SK-N-SH treated with all-trans-retinoic acid at 6 μM for 48 hours (cell line): ENCODE results near the gene HIVEP3.
"Not testable (repeated sequence)": the region's sequence is repeated elsewhere in the genome, so short reads cannot be mapped to it uniquely, and the experiment has no call there.

Experiments used
- ATAC-seq: fragments of 200-7000 bp; cut with Tn5 transposase; 3 replicates; pipeline ENCODE4 v1.9.1; 2020; ENCODE audit warnings: mild to moderate bottlenecking, moderate library complexity
- ARNTL ChIP-seq: fragments of 450-650 bp; formaldehyde crosslinking; IDR thresholded peaks from 2 replicates; pipeline ENCODE4 v1.5.0; 2020; ENCODE audit warnings: low read depth, mild to moderate bottlenecking, moderate library complexity, borderline replicate concordance
- BACH2 ChIP-seq: fragments of 250-450 bp; sonication (Bioruptor Pico); IDR thresholded peaks from 2 replicates; pipeline ENCODE4 v1.9.0; 2021; ENCODE audit warnings: mild to moderate bottlenecking, borderline replicate concordance
- CSDC2 ChIP-seq: fragments of 250-450 bp; sonication (Bioruptor Pico); IDR thresholded peaks from 2 replicates; pipeline ENCODE4 v1.5.0; 2020; ENCODE audit warnings: mild to moderate bottlenecking, moderate library complexity
- ESRRG ChIP-seq: fragments of 250-450 bp; sonication (Bioruptor Pico); IDR thresholded peaks from 2 replicates; pipeline ENCODE4 v1.6.1; 2021; ENCODE audit warnings: mild to moderate bottlenecking
- GLIS3 ChIP-seq: fragments of 250-450 bp; sonication (Bioruptor Pico); IDR thresholded peaks from 2 replicates; pipeline ENCODE4 v1.5.0; 2020; ENCODE audit warnings: mild to moderate bottlenecking, moderate library complexity
- OSR1 ChIP-seq: fragments of 250-450 bp; sonication (Bioruptor Pico); IDR thresholded peaks from 2 replicates; pipeline ENCODE4 v1.8.0; 2022; ENCODE audit warnings: moderate library complexity, mild to moderate bottlenecking, inconsistent platforms
- RARB ChIP-seq: fragments of 250-450 bp; sonication (Bioruptor Pico); IDR thresholded peaks from 2 replicates; pipeline ENCODE4 v1.8.0; 2021; ENCODE audit warnings: mild to moderate bottlenecking, moderate library complexity
- SNAI2 ChIP-seq: fragments of 250-450 bp; sonication (Bioruptor Pico); IDR thresholded peaks from 2 replicates; pipeline ENCODE4 v1.5.0; 2020; ENCODE audit warnings: mild to moderate bottlenecking, moderate library complexity
- TCF4 ChIP-seq: fragments of 250-450 bp; sonication (Bioruptor Pico); IDR thresholded peaks from 2 replicates; pipeline ENCODE4 v1.8.0; 2021; ENCODE audit warnings: mild to moderate bottlenecking, moderate library complexity, borderline replicate concordance
- ZC3H10 ChIP-seq: fragments of 250-450 bp; sonication (Bioruptor Pico); IDR thresholded peaks from 2 replicates; pipeline ENCODE4 v1.5.1; 2021; ENCODE audit warnings: mild to moderate bottlenecking, moderate library complexity
- ZFP3 ChIP-seq: fragments of 250-450 bp; sonication (Bioruptor Pico); IDR thresholded peaks from 2 replicates; pipeline ENCODE4 v1.5.0; 2020; ENCODE audit warnings: mild to moderate bottlenecking, moderate library complexity
- ZFP30 ChIP-seq: fragments of 450-650 bp; formaldehyde crosslinking; IDR thresholded peaks from 2 replicates; pipeline ENCODE4 v1.5.0; 2022; ENCODE audit warnings: mild to moderate bottlenecking, moderate library complexity
- ZNF565 ChIP-seq: fragments of 450-650 bp; formaldehyde crosslinking; conservative IDR thresholded peaks from 2 replicates; pipeline ENCODE4 v1.5.0; 2020; ENCODE audit warnings: low read depth, mild to moderate bottlenecking, moderate library complexity
- ZNF8 ChIP-seq: fragments of 450-650 bp; formaldehyde crosslinking; IDR thresholded peaks from 2 replicates; pipeline ENCODE4 v1.5.0; 2020; ENCODE audit warnings: mild to moderate bottlenecking, moderate library complexity
- TF ChIP-seq, protein P1 (sequence below): fragments of 250-450 bp; sonication (Bioruptor Pico); IDR thresholded peaks from 2 replicates; pipeline ENCODE4 v1.5.1; 2021; ENCODE audit warnings: mild to moderate bottlenecking, moderate library complexity
- TF ChIP-seq, protein P2 (sequence below): fragments of 250-450 bp; sonication (Bioruptor Pico); IDR thresholded peaks from 2 replicates; pipeline ENCODE4 v1.5.1; 2020; ENCODE audit warnings: low read depth, mild to moderate bottlenecking, moderate library complexity
- TF ChIP-seq, protein P3 (sequence below): fragments of 250-450 bp; sonication (Bioruptor Pico); IDR thresholded peaks from 2 replicates; pipeline ENCODE4 v1.5.0; 2020; ENCODE audit warnings: mild to moderate bottlenecking, moderate library complexity
- TF ChIP-seq, protein P4 (sequence below): fragments of 250-450 bp; sonication (Bioruptor Pico); IDR thresholded peaks from 2 replicates; pipeline ENCODE4 v1.8.0; 2020; ENCODE audit warnings: mild to moderate bottlenecking, moderate library complexity, borderline replicate concordance

Gene HIVEP3

DNA sequence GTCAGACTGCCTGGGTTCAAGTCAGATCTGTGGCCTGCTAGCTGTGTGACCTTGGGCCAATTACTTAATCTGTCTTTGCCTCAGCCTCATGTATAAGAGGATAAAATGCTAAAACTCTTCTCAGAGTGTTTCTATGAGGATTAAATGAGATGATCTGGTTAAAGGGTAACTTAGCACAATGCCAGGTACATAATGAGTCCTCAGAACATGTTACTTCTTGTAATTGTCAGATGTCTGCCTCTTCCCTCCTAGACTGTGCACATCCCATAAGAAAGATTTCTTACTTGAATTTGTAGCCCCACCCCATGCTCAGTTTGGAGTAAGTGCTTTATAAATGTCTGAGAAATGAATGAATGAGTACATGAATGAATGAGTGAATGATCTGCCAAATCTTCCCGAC lies 34.6 kb upstream of the HIVEP3 start:
- no peak for TF ChIP-seq OSR1
- no peak for TF ChIP-seq ZC3H10
- no peak for TF ChIP-seq ESRRG
- TF ChIP-seq CSDC2 (CRISPR knock-in tag) = no peak
- no peak for TF ChIP-seq ZNF8
- TF ChIP-seq, protein P1, sequence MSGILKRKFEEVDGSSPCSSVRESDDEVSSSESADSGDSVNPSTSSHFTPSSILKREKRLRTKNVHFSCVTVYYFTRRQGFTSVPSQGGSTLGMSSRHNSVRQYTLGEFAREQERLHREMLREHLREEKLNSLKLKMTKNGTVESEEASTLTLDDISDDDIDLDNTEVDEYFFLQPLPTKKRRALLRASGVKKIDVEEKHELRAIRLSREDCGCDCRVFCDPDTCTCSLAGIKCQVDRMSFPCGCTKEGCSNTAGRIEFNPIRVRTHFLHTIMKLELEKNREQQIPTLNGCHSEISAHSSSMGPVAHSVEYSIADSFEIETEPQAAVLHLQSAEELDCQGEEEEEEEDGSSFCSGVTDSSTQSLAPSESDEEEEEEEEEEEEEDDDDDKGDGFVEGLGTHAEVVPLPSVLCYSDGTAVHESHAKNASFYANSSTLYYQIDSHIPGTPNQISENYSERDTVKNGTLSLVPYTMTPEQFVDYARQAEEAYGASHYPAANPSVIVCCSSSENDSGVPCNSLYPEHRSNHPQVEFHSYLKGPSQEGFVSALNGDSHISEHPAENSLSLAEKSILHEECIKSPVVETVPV = no peak
- no peak for TF ChIP-seq ZFP30 (CRISPR knock-in tag)
- TF ChIP-seq, protein P2, sequence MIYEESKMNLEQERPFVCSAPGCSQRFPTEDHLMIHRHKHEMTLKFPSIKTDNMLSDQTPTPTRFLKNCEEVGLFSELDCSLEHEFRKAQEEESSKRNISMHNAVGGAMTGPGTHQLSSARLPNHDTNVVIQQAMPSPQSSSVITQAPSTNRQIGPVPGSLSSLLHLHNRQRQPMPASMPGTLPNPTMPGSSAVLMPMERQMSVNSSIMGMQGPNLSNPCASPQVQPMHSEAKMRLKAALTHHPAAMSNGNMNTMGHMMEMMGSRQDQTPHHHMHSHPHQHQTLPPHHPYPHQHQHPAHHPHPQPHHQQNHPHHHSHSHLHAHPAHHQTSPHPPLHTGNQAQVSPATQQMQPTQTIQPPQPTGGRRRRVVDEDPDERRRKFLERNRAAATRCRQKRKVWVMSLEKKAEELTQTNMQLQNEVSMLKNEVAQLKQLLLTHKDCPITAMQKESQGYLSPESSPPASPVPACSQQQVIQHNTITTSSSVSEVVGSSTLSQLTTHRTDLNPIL = no peak
- no peak for ATAC-seq

DNA sequence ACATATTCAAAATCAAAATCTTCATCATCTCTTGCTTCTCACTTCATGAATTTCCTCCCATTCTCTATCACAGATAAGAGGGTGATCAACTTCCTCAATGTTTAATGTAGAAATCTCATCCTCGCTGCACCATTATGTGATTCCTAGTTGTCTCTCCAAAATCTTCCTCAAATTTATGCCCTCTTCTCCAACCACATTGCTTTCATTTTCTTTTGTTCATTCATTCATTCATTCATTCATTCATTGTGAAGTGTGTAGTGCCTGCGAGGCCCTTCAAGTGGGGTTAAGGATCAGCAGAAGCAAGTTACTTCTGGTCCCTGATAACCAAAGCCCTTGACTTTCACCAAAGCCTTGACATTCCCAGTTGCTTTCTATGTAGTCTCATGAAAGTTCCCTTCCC lies 33.5 kb upstream of the HIVEP3 start:
- no peak for TF ChIP-seq ZFP30 (CRISPR knock-in tag)
- TF ChIP-seq, protein P3, sequence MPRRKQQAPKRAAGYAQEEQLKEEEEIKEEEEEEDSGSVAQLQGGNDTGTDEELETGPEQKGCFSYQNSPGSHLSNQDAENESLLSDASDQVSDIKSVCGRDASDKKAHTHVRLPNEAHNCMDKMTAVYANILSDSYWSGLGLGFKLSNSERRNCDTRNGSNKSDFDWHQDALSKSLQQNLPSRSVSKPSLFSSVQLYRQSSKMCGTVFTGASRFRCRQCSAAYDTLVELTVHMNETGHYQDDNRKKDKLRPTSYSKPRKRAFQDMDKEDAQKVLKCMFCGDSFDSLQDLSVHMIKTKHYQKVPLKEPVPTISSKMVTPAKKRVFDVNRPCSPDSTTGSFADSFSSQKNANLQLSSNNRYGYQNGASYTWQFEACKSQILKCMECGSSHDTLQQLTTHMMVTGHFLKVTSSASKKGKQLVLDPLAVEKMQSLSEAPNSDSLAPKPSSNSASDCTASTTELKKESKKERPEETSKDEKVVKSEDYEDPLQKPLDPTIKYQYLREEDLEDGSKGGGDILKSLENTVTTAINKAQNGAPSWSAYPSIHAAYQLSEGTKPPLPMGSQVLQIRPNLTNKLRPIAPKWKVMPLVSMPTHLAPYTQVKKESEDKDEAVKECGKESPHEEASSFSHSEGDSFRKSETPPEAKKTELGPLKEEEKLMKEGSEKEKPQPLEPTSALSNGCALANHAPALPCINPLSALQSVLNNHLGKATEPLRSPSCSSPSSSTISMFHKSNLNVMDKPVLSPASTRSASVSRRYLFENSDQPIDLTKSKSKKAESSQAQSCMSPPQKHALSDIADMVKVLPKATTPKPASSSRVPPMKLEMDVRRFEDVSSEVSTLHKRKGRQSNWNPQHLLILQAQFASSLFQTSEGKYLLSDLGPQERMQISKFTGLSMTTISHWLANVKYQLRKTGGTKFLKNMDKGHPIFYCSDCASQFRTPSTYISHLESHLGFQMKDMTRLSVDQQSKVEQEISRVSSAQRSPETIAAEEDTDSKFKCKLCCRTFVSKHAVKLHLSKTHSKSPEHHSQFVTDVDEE (CRISPR knock-in tag) = no peak
- TF ChIP-seq ESRRG = no peak
- TF ChIP-seq GLIS3 = no peak
- TF ChIP-seq ZFP3 (CRISPR knock-in tag) = no peak
- TF ChIP-seq RARB (CRISPR knock-in tag) = no peak
- TF ChIP-seq ZNF565 (CRISPR knock-in tag) = no peak
- TF ChIP-seq SNAI2 (CRISPR knock-in tag) = no peak
- TF ChIP-seq, protein P4, sequence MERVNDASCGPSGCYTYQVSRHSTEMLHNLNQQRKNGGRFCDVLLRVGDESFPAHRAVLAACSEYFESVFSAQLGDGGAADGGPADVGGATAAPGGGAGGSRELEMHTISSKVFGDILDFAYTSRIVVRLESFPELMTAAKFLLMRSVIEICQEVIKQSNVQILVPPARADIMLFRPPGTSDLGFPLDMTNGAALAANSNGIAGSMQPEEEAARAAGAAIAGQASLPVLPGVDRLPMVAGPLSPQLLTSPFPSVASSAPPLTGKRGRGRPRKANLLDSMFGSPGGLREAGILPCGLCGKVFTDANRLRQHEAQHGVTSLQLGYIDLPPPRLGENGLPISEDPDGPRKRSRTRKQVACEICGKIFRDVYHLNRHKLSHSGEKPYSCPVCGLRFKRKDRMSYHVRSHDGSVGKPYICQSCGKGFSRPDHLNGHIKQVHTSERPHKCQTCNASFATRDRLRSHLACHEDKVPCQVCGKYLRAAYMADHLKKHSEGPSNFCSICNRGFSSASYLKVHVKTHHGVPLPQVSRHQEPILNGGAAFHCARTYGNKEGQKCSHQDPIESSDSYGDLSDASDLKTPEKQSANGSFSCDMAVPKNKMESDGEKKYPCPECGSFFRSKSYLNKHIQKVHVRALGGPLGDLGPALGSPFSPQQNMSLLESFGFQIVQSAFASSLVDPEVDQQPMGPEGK (CRISPR knock-in tag) = no peak
- ATAC-seq = no peak

DNA sequence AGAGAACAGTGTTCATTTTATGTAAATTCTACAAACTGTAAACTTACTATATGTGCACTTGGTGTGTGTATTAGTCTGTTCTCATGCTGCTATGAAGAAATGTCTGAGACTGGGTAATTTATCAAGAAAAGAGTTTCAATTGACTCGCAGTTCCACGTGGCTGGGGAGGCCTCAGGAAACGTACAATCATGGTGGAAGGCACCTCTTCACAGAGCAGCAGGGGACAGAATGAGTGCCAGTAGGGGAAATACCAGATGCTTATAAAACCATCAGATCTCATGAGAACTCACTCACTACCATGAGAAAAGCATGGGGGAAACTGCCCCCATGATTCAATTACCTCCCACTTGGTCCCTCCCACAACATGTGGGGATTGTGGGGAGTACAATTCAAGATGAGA lies 32.8 kb upstream of the HIVEP3 start:
- ATAC-seq = not testable (repeated sequence)

DNA sequence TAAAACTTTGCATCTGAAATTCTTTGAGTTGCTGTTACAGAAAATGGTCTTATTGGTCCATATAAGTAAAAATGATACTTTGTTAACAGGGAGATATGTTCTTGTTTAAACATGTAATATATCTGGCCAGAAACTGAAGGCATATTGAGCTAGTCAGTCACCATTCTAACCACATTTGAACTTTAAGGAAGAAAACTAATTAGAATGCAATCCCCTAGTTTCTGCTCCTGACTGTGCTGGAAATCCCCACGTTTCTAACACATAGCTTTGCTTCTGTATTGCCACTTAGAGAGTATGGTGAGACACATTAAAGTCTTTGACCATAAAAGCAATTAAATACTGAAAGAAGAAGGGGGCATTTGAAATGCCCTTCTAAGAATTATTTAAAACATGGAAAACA lies 32.1 kb upstream of the HIVEP3 start:
- no peak for ATAC-seq
- no peak for TF ChIP-seq ZC3H10
- no peak for TF ChIP-seq ARNTL (CRISPR knock-in tag)
- no peak for TF ChIP-seq TCF4 (CRISPR knock-in tag)
- TF ChIP-seq, protein P2 = no peak
- TF ChIP-seq ESRRG = no peak
- TF ChIP-seq, protein P3 (CRISPR knock-in tag) = no peak
- no peak for TF ChIP-seq BACH2 (CRISPR knock-in tag)
- TF ChIP-seq ZNF8 = no peak
- TF ChIP-seq, protein P1 = no peak

DNA sequence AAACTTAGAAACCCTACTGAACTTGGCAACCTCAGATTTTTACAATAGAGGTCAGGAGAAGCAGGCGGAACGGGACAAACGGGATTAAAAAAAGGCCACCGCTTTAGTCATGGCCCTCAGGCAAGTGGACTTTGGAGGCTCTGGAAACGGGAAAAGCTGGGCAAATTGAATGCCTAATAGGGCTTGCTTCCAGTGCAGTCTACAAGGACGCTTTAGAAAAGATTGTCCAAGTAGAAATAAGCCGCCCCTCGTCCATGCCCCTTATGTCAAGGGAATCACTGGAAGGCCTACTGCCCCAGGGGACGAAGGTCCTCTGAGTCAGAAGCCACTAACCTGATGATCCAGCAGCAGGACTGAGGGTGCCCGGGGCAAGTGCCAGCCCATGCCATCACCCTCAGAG lies 27.2 kb upstream of the HIVEP3 start:
- ATAC-seq = not testable (repeated sequence)
